Measurements from ENCODE around the gene ROR1.

Gene ROR1

GRCh38 chr1:63884486-63884885, 110.7 kb downstream of the ROR1 start:
- TF ChIP-seq CTCF (IDR thresholded peaks at IDR 0.05) = no peak

- TF ChIP-seq CTCF (IDR thresholded peaks at IDR 0.05) = no peak
These were observed 112.1 kb downstream of the ROR1 start for GRCh38 chr1:63885899-63886298.

- TF ChIP-seq CTCF (IDR thresholded peaks at IDR 0.05) = no peak
These were observed 112.5 kb downstream of the ROR1 start for GRCh38 chr1:63886340-63886739.

GRCh38 chr1:63887809-63888208, 114.0 kb downstream of the ROR1 start:
- TF ChIP-seq CTCF (IDR thresholded peaks at IDR 0.05) = no peak

- TF ChIP-seq CTCF (IDR thresholded peaks at IDR 0.05) = no peak
These were observed 115.2 kb downstream of the ROR1 start for GRCh38 chr1:63888984-63889383.

GRCh38 chr1:63890468-63890867, 116.7 kb downstream of the ROR1 start:
- TF ChIP-seq CTCF (IDR thresholded peaks at IDR 0.05) = no peak

- no peak for TF ChIP-seq CTCF (IDR thresholded peaks at IDR 0.05)
These were observed 117.4 kb downstream of the ROR1 start for GRCh38 chr1:63891060-63891690.

All from LNCAP (cell line).